DOHH2 (cell line): ENCODE data around the gene MAF.

ENCODE experiments used
- H3F3A ChIP-seq: fragments of 200-600 bp; sonication (generic), shearing (Covaris generic); 2 replicates; pipeline ENCODE4 v1.6.0; 2016; ENCODE audit warnings: antibody characterized with exemption, mild to moderate bottlenecking; ENCODE audit not compliant: control insufficient read depth, insufficient read depth
- H3K27ac ChIP-seq: fragments of 200-600 bp; sonication (generic); 2 replicates; pipeline ENCODE4 v1.5.1; 2014; ENCODE audit warnings: low read depth, mild to moderate bottlenecking, low read length, moderate library complexity
- H3K27me3 ChIP-seq: fragments of 200-600 bp; sonication (generic); 2 replicates; pipeline ENCODE4 v1.6.1; 2014; ENCODE audit warnings: mild to moderate bottlenecking, low read length, mixed read lengths; ENCODE audit not compliant: control insufficient read depth
- H3K36me3 ChIP-seq: fragments of 200-600 bp; sonication (generic); 2 replicates; pipeline ENCODE4 v1.6.1; 2014; ENCODE audit warnings: mild to moderate bottlenecking, low read length, moderate library complexity, mixed read lengths; ENCODE audit not compliant: control insufficient read depth
- H3K4me1 ChIP-seq: fragments of 200-600 bp; sonication (generic); 2 replicates; pipeline ENCODE4 v1.6.1; 2014; ENCODE audit warnings: mild to moderate bottlenecking, low read length, mixed read lengths; ENCODE audit not compliant: control insufficient read depth
- H3K4me2 ChIP-seq: fragments of 200-600 bp; sonication (generic); 2 replicates; pipeline ENCODE4 v1.6.0; 2014; ENCODE audit warnings: mild to moderate bottlenecking, low read length, moderate library complexity
- H3K4me3 ChIP-seq: fragments of 200-600 bp; sonication (generic); 2 replicates; pipeline ENCODE4 v1.5.1; 2014; ENCODE audit warnings: mild to moderate bottlenecking, low read length, mixed read lengths
- H3K79me2 ChIP-seq: fragments of 200-600 bp; sonication (generic); 2 replicates; pipeline ENCODE4 v1.6.1; 2014; ENCODE audit warnings: mild to moderate bottlenecking, low read length, mixed read lengths; ENCODE audit not compliant: control insufficient read depth
- H3K9me2 ChIP-seq: fragments of 200-600 bp; sonication (generic); replicated peaks from 2 replicates; pipeline ENCODE4 v1.6.1; 2014; ENCODE audit warnings: mild to moderate bottlenecking, low read length, mixed read lengths; ENCODE audit not compliant: control insufficient read depth
- H3K9me3 ChIP-seq: fragments of 200-600 bp; sonication (generic); 2 replicates; pipeline ENCODE4 v1.6.1; 2014; ENCODE audit warnings: antibody characterized with exemption, low read length, mixed read lengths; ENCODE audit not compliant: control insufficient read depth, insufficient read depth
- H4K20me1 ChIP-seq: fragments of 200-600 bp; sonication (generic); 2 replicates; pipeline ENCODE4 v1.6.0; 2014; ENCODE audit warnings: low read depth, mild to moderate bottlenecking, antibody characterized with exemption, low read length, moderate library complexity; ENCODE audit not compliant: control insufficient read depth, insufficient read depth
- EZH2phosphoT487 ChIP-seq: fragments of 200-600 bp; sonication (generic); IDR thresholded peaks from 2 replicates; pipeline ENCODE4 v1.6.1; 2017; ENCODE audit warnings: borderline replicate concordance, mild to moderate bottlenecking, antibody characterized with exemption, low read length, moderate library complexity, mixed read lengths
- TF ChIP-seq, protein P1 (sequence below): fragments of 200-600 bp; sonication (generic); IDR thresholded peaks from one replicate; pipeline ENCODE4 v1.5.1; 2014; ENCODE audit warnings: antibody characterized with exemption, mild to moderate bottlenecking, low read depth, low read length; ENCODE audit not compliant: poor library complexity, severe bottlenecking

Gene MAF

DNA sequence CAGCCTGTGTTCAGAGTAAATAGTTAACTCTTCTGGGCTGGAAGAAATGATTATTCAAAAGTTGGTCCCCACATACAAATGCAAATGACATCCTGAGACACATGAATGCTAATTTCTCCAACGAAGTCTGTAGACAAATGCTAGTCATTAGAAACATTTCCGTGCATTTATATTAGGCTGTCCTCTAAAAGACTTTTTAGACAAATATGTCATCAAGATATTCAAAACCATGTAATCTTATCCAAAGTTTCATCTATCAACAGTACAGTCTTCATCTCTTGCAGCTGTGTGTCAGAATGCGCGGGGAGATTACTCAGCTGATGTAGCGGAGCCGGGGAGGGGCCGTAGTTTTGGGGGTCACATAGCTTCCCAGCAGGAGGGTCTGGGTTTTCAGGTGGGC, 33.8 kb upstream of the MAF start:
- no peaks in the 10 kb centered on the region for H3K9me2 ChIP-seq
- TF ChIP-seq EZH2phosphoT487 = no peak
- TF ChIP-seq, protein P1, sequence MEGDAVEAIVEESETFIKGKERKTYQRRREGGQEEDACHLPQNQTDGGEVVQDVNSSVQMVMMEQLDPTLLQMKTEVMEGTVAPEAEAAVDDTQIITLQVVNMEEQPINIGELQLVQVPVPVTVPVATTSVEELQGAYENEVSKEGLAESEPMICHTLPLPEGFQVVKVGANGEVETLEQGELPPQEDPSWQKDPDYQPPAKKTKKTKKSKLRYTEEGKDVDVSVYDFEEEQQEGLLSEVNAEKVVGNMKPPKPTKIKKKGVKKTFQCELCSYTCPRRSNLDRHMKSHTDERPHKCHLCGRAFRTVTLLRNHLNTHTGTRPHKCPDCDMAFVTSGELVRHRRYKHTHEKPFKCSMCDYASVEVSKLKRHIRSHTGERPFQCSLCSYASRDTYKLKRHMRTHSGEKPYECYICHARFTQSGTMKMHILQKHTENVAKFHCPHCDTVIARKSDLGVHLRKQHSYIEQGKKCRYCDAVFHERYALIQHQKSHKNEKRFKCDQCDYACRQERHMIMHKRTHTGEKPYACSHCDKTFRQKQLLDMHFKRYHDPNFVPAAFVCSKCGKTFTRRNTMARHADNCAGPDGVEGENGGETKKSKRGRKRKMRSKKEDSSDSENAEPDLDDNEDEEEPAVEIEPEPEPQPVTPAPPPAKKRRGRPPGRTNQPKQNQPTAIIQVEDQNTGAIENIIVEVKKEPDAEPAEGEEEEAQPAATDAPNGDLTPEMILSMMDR = no peak
- no peaks in the 10 kb centered on the region for H3F3A ChIP-seq
- no peaks in the 10 kb centered on the region for H3K79me2 ChIP-seq
- no peaks in the 10 kb centered on the region for H3K9me3 ChIP-seq
- no peaks in the 10 kb centered on the region for H3K27me3 ChIP-seq
- no peaks in the 10 kb centered on the region for H4K20me1 ChIP-seq
- H3K4me2 ChIP-seq = no peak overlapping the region
- H3K36me3 ChIP-seq = no peaks in the 10 kb centered on the region
- no peaks in the 10 kb centered on the region for H3K4me1 ChIP-seq
- H3K4me3 ChIP-seq = no peak overlapping the region
- no peak overlapping the region for H3K27ac ChIP-seq

DNA sequence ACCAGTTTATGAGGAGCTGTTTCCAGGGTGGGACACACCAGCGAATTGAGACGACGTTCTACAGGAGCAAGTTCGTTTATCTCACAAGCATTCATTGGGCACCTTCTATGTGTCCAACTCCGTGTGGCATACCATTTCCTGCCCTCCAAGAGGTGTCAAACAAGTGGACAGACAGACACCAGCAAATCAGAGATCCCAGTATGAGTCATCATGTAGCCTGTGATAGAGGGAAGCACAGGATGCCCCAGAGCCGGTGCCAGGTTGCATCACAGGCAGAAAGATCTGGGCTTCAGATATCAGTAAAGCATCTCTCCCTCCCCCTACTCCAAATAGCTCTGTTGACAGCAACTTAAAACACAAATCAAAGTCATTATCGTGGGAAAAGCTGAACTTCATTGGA, 31.8 kb upstream of the MAF start:
- no peaks in the 10 kb centered on the region for H3K36me3 ChIP-seq
- no peak overlapping the region for H3K4me2 ChIP-seq
- H3K4me1 ChIP-seq = no peaks in the 10 kb centered on the region
- H3F3A ChIP-seq = no peaks in the 10 kb centered on the region
- no peaks in the 10 kb centered on the region for H3K27me3 ChIP-seq
- H4K20me1 ChIP-seq = no peaks in the 10 kb centered on the region
- TF ChIP-seq, protein P1 = no peak
- no peak for TF ChIP-seq EZH2phosphoT487
- no peaks in the 10 kb centered on the region for H3K9me3 ChIP-seq
- H3K9me2 ChIP-seq = no peaks in the 10 kb centered on the region
- no peak overlapping the region for H3K4me3 ChIP-seq
- H3K27ac ChIP-seq = no peak overlapping the region
- H3K79me2 ChIP-seq = no peaks in the 10 kb centered on the region

GRCh38 chr16:79628988-79629387, 28.5 kb upstream of the MAF start:
- no peak overlapping the region for H3K27ac ChIP-seq
- H3F3A ChIP-seq = no peaks in the 10 kb centered on the region
- no peaks in the 10 kb centered on the region for H3K36me3 ChIP-seq
- no peaks in the 10 kb centered on the region for H3K27me3 ChIP-seq
- H3K4me1 ChIP-seq = no peaks in the 10 kb centered on the region
- H3K79me2 ChIP-seq = no peaks in the 10 kb centered on the region
- H3K4me2 ChIP-seq = no peak overlapping the region
- no peak overlapping the region for H3K4me3 ChIP-seq
- H4K20me1 ChIP-seq = no peaks in the 10 kb centered on the region
- H3K9me3 ChIP-seq = no peaks in the 10 kb centered on the region
- H3K9me2 ChIP-seq = no peaks in the 10 kb centered on the region
- no peak for TF ChIP-seq EZH2phosphoT487
- TF ChIP-seq, protein P1 = no peak

GRCh38 chr16:79628501-79628975, 28.0 kb upstream of the MAF start:
- no peaks in the 10 kb centered on the region for H3F3A ChIP-seq
- no peaks in the 10 kb centered on the region for H3K4me1 ChIP-seq
- no peak overlapping the region for H3K4me2 ChIP-seq
- no peak overlapping the region for H3K4me3 ChIP-seq
- H3K9me3 ChIP-seq = no peaks in the 10 kb centered on the region
- H3K27me3 ChIP-seq = no peaks in the 10 kb centered on the region
- no peaks in the 10 kb centered on the region for H3K36me3 ChIP-seq
- no peak for TF ChIP-seq EZH2phosphoT487
- TF ChIP-seq, protein P1 = no peak
- no peaks in the 10 kb centered on the region for H3K9me2 ChIP-seq
- no peak overlapping the region for H3K27ac ChIP-seq
- no peaks in the 10 kb centered on the region for H3K79me2 ChIP-seq
- H4K20me1 ChIP-seq = no peaks in the 10 kb centered on the region
